LNCAP (cell line): ENCODE measurements around the gene TM4SF1.

Experiments
- TF ChIP-seq, protein P1 (sequence below): fragments of 450-650 bp; IDR thresholded peaks from 2 replicates; pipeline ENCODE4 v1.5.1; 2017; ENCODE audit warnings: mild to moderate bottlenecking

Gene TM4SF1

GRCh38 chr3:149377408-149378364 lies at the start of gene TM4SF1:
Gene TM4SF1, minus strand, starts transcription at chr3:149377649. Its CDS starts 102 bp downstream, at chr3:149377547.
- TF ChIP-seq, protein P1, sequence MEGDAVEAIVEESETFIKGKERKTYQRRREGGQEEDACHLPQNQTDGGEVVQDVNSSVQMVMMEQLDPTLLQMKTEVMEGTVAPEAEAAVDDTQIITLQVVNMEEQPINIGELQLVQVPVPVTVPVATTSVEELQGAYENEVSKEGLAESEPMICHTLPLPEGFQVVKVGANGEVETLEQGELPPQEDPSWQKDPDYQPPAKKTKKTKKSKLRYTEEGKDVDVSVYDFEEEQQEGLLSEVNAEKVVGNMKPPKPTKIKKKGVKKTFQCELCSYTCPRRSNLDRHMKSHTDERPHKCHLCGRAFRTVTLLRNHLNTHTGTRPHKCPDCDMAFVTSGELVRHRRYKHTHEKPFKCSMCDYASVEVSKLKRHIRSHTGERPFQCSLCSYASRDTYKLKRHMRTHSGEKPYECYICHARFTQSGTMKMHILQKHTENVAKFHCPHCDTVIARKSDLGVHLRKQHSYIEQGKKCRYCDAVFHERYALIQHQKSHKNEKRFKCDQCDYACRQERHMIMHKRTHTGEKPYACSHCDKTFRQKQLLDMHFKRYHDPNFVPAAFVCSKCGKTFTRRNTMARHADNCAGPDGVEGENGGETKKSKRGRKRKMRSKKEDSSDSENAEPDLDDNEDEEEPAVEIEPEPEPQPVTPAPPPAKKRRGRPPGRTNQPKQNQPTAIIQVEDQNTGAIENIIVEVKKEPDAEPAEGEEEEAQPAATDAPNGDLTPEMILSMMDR: no peak

DNA sequence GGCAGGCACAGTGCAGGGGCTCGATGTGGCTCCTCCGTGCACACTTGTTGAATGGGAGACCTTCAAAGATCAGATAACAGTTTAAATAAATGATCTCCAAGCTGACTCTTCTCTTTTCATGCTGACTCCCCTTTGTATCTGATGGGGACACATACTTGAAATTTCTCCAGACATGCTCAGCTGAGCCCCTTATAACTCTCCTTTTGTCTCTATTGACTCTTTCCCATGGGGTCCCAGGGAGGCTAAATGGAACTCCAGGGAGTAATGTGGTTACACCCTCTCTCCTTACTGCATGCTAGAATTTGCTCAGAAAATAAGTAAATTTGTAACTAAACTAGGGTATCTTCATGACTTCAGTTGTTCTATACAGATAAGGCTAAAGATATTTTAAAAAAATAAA lies 48.9 kb upstream of the TM4SF1 start:
- TF ChIP-seq, protein P1: no peak

GRCh38 chr3:149424918-149425317 lies 47.5 kb upstream of the TM4SF1 start:
- TF ChIP-seq, protein P1: no peak

DNA sequence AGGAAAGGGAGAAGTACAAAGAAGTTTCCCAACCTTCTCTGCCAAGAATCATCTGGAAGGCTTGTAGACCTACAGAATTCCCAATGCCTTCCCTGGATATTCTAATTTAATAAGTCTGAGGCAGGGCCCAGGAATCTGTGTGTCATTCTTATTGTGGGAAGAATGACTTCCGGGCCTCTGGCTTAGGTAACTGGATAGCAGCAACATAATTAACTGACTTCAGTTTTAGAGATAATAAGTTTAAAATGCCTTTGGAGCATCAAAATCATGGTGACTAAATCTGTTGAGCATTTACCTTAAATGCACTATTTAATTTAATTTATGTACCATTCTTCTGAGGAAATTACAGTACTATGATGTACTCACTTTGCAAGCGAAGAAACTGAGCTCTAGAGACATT lies 44.3 kb upstream of the TM4SF1 start:
- TF ChIP-seq, protein P1: no peak

DNA sequence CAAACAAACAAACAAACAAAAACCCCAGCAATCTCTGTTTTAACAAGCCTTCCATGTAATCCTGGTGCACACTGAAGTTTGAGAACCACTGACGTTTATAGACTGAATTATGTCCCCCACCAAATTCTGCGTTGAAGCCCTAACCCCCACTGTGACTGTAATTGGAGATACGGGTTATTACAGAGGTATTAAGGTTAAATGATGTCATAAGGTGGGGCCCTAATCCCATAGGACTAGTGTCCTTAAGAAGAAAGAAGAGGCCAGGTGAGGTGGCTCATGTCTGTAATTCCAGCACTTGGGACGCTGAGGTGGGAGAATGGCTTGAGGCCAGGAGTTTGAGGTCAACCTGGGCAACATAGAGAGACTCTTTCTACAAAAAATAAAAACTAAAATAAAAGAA lies 42.4 kb upstream of the TM4SF1 start:
- TF ChIP-seq, protein P1: no peak

DNA sequence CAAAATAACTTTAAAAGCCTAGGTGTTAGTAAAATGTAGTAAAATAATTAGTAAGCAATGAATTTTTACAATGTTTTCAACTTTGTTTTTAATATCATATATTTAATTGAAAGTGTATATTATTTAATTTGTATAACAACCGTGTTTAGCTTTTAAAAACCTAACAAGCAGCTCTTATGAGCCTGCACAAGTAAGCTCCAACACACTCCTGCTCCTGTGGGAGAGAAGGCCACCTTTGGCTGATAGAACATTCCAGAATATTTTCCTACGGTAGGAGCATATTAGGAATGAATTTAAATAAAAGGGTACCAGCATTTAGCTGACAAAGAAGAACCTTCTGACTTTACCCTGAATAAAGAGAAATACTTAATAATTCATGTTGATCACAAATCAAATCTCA lies 40.3 kb upstream of the TM4SF1 start:
- TF ChIP-seq, protein P1: no peak

GRCh38 chr3:149417174-149417573 lies 39.7 kb upstream of the TM4SF1 start:
- TF ChIP-seq, protein P1: no peak
